Spleen (tissue), 11 donors: ENCODE measurements around the gene TNFAIP1. TPM values are rescaled to one million over a fixed set of nuclear protein-coding genes. Genes with fewer than 3 reads are reported as not detected.

Experiments used
- DNase-seq: peaks from one replicate; pipeline ENCODE4 v3.0.0-alpha.2; 2020
- H3K27ac ChIP-seq, 8 donors: fragments of 200-600 bp; sonication (generic) in 7 of 8; 1 replicate in 4 of 8; 2 replicates in 4 of 8; pipeline versions ENCODE4 v1.5.0 to v1.8.0; 2016 to 2021; ENCODE audit warnings: inconsistent platforms in 4 of 8, mild to moderate bottlenecking in 4 of 8, moderate library complexity in 1 of 8
- H3K27me3 ChIP-seq, 7 donors: fragments of 200-600 bp; sonication (generic) in 6 of 7; replicated peaks in 1 of 7; 1 replicate in 4 of 7; 2 replicates in 3 of 7; pipeline versions ENCODE4 v1.5.0 to v1.8.0; 2016 to 2021; ENCODE audit warnings: inconsistent platforms in 3 of 7, mild to moderate bottlenecking in 1 of 7
- H3K36me3 ChIP-seq, 6 donors: fragments of 200-600 bp; sonication (generic) in 5 of 6; 1 replicate in 4 of 6; 2 replicates in 2 of 6; pipeline versions ENCODE4 v1.5.0 to v1.8.0; 2016 to 2021; ENCODE audit warnings: inconsistent platforms in 2 of 6
- H3K4me1 ChIP-seq, 6 donors: fragments of 200-600 bp; sonication (generic) in 5 of 6; 1 replicate in 3 of 6; 2 replicates in 3 of 6; pipeline versions ENCODE4 v1.5.0 to v1.8.0; 2016 to 2021; ENCODE audit warnings: inconsistent platforms in 3 of 6
- H3K4me3 ChIP-seq, 8 donors: fragments of 200-600 bp; sonication (generic) in 7 of 8; 1 replicate in 4 of 8; 2 replicates in 4 of 8; pipeline versions ENCODE4 v1.5.0 to v1.8.0; 2016 to 2021; ENCODE audit warnings: inconsistent platforms in 4 of 8, mild to moderate bottlenecking in 4 of 8, moderate library complexity in 2 of 8
- H3K9me3 ChIP-seq, 8 donors: fragments of 200-600 bp; sonication (generic) in 7 of 8; 1 replicate in 4 of 8; 2 replicates in 4 of 8; pipeline versions ENCODE4 v1.5.0 to v1.8.0; 2016 to 2021; ENCODE audit warnings: inconsistent platforms in 4 of 8
- CTCF ChIP-seq, 11 experiments: fragments of 200-600 bp in 7 of 11; fragments of 450-650 bp in 4 of 11; sonication (generic) in 4 of 11; IDR thresholded peaks in 8 of 11; conservative IDR thresholded peaks in 3 of 11; 1 replicate in 7 of 11; 2 replicates in 4 of 11; pipeline versions ENCODE4 v1.4.0 to v1.8.0; 2016 to 2021; ENCODE audit warnings: antibody characterized with exemption in 11 of 11, inconsistent platforms in 4 of 11, mild to moderate bottlenecking in 1 of 11
- POLR2A ChIP-seq, 3 donors: fragments of 450-650 bp; IDR thresholded peaks; one replicate each; pipeline ENCODE4 v1.5.1; 2017; ENCODE audit warnings: antibody characterized with exemption in 3 of 3, mild to moderate bottlenecking in 1 of 3
- POLR2AphosphoS5 ChIP-seq, 3 donors: sonication (generic); formaldehyde crosslinking; IDR thresholded peaks; one replicate each; pipeline ENCODE4 v1.5.1; 2017; ENCODE audit warnings: antibody characterized with exemption in 3 of 3
- WGBS, 5 donors: extraction: QIAGEN DNeasy Blood & Tissue Kit in 3 of 5; methylation state at CpG; one replicate each; pipeline versions ENCODE4 v1.1.5 to v1.1.7; 2013 to 2018; 5-methylcytosine and 5-hydroxymethylcytosine counted together
- intact Hi-C: fragments of 100-400 bp; cut with DNase I; formaldehyde crosslinking; loops from one replicate; pipeline ENCODE4 v1.15.0; 2023; ENCODE audit warnings: low total_unique reads
- polyA plus RNA-seq, 3 donors: library from polyadenylated mRNA; stranded (reverse); fragments of 200-250 nt; gene quantifications; one replicate each; pipeline ENCODE4 v1.2.1, GENCODE V29; 2013
- total RNA-seq, 7 donors: library from RNA; depleted of rRNA in 3 of 7; stranded (reverse); fragments of >200 nt in 3 of 7; fragmentation: NEBNext Ultra II Directional in 4 of 7; extraction: Animal tissue kit (Norgen Biotek cat#: 25700) in 4 of 7; gene quantifications; one replicate each; pipeline versions ENCODE4 v1.1.0 to v1.2.1, GENCODE V29; 2016 to 2021
- donor health status: healthy with polysubstance abuse.
- donor health status: DM: no; HTN: no; CAD: no; lungs with moderate emphysema.
- donor health status: DM: no; HTN: no; CAD: no.
- donor health status: Bipolar disorder and iron deficiency.
- donor health status: healthy.
- donor health status: DM: no; HTN: no; CAD: no.
- donor health status: DM: yes; HTN: yes; CAD: no.

TNFAIP1 gene
- total and polyA plus RNA-seq, 10 donors: 15.2 to 154 (median 91.5) TPM

GRCh38 chr17:28324781-28325180 lies 10.8 kb upstream of the TNFAIP1 start:
- Histone ChIP-seq H3K36me3 (peaks cover 0 to 40% (median 27%) of the 10 kb centered on the region in 6 donors), H3K27me3 (no peaks in the 10 kb centered on the region), H3K9me3 (no peaks in the 10 kb centered on the region), H3K4me3 (no peak overlapping the region), H3K4me1 (peaks cover under 1 to 26% (median 8%) of the 10 kb centered on the region in 6 donors), H3K27ac (no peak overlapping the region)
- TF ChIP-seq POLR2AphosphoS5 (IDR thresholded peaks at IDR 0.05): no peak
- TF ChIP-seq POLR2A (IDR thresholded peaks at IDR 0.05): no peak
- no peak for TF ChIP-seq CTCF (IDR thresholded peaks at IDR 0.05 in 8 of 11, conservative IDR thresholded peaks at IDR 0.05 in 3 of 11)
- DNase-seq: no peak
- 55 to 77% (median 58%) methylated on average over 3 of the region's 3 CpGs for WGBS, 5 donors
- intact Hi-C loops: no loop called here

DNA sequence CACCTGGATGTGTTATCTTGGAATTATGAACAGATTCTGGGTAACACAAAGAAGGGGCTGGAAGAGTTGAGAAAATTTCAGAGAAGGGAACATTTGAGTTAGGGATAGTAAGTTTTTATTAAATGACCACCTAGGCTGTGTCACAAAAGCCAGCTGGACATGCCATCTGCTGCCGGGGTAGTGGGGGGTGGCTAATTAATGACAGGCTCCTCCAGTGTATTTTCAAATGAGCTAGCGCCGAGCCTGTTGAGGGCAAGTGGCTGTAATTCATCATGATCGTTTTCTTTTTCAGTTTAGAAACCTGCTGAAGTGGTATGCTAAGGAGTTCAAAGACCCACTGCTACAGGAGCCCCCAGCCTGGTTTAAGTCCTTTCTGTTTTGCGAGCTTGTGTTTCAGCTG lies 10.3 kb upstream of the TNFAIP1 start:
- Histone ChIP-seq H3K36me3 (peaks cover 0 to 44% (median 30%) of the 10 kb centered on the region in 6 donors), H3K27ac (no peak overlapping the region), H3K4me3 (no peak overlapping the region), H3K27me3 (no peaks in the 10 kb centered on the region), H3K4me1 (peaks cover 0 to 22% (median 4%) of the 10 kb centered on the region in 6 donors), H3K9me3 (no peaks in the 10 kb centered on the region)
- intact Hi-C loops: no loop called here
- TF ChIP-seq CTCF (IDR thresholded peaks at IDR 0.05 in 8 of 11, conservative IDR thresholded peaks at IDR 0.05 in 3 of 11) (no peak), POLR2AphosphoS5 (IDR thresholded peaks at IDR 0.05) (no peak), POLR2A (IDR thresholded peaks at IDR 0.05) (no peak)
- WGBS, 5 donors: 76 to 89% (median 83%) methylated on average over 5 of the region's 5 CpGs
- DNase-seq: no peak

DNA sequence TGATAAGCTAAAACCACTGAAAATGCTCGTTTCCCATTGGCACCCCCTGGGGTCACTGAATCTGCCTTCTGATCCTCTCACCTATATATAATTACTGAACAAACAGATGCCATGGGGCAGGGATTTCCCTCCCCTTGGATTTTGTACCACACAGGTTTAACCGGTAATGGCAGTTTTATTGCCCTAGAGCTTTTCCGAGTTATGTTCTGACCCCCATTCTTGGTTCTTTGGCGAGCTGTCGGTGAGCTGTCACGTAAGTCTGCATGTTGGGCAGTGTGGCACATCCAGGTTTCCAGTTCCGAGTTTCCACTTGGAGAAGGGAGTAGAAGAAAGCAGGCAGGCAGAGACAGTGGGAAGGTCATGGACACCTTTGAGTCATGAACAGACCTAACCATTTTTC lies 9.4 kb upstream of the TNFAIP1 start:
- Histone ChIP-seq H3K27ac (no peak overlapping the region), H3K36me3 (peaks cover 0 to 53% (median 39%) of the 10 kb centered on the region in 6 donors), H3K4me1 (peaks cover 0 to 18% (median 2%) of the 10 kb centered on the region in 6 donors), H3K4me3 (no peak overlapping the region), H3K9me3 (no peaks in the 10 kb centered on the region), H3K27me3 (no peaks in the 10 kb centered on the region)
- WGBS, 5 donors: 89 to 96% (median 95%) methylated on average over 7 of the region's 7 CpGs
- TF ChIP-seq POLR2A (IDR thresholded peaks at IDR 0.05) (no peak), CTCF (IDR thresholded peaks at IDR 0.05 in 8 of 11, conservative IDR thresholded peaks at IDR 0.05 in 3 of 11) (no peak), POLR2AphosphoS5 (IDR thresholded peaks at IDR 0.05) (no peak)
- intact Hi-C loops: no loop called here
- DNase-seq: no peak

DNA sequence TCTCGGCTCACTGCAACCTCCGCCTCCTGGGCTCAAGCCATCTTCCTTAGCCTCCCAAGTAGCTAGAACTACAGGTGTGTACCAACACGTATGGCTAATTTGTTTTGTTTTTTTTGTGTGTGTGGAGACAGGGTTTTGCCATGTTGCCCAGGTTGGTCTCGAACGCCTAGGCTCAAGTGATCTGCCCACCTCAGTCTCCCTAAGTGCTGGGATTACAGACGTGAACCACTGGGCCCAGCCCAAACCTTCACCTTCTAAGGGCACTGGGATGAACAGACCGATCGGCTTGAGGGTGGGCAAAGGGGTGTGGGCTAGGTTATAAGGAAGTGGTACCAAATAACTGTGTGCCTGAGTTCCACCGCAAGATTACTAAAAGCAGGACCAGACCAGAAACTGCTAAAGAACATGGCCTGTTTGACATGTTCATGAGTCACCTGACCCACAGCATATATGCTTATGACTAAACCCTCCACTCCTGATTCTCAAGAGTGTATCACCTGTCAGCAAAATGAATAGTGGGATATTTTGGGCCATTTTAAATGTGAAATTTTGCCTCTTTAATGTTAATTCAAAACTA lies 8.4 kb upstream of the TNFAIP1 start:
- peaks cover 0 to 22% (median 2%) of the 10 kb centered on the region in 6 donors for H3K4me1 ChIP-seq
- intact Hi-C loops: no loop called here
- no peaks in the 10 kb centered on the region for H3K9me3 ChIP-seq
- WGBS, 5 donors: 83 to 97% (median 89%) methylated on average over 9 of the region's 9 CpGs
- DNase-seq: no peak
- H3K27me3 ChIP-seq: no peaks in the 10 kb centered on the region
- H3K4me3 ChIP-seq: no peak overlapping the region
- peaks cover 4 to 63% (median 48%) of the 10 kb centered on the region in 6 donors for H3K36me3 ChIP-seq
- H3K27ac ChIP-seq: no peak overlapping the region
- TF ChIP-seq POLR2A (IDR thresholded peaks at IDR 0.05) (no peak), CTCF (IDR thresholded peaks at IDR 0.05 in 8 of 11, conservative IDR thresholded peaks at IDR 0.05 in 3 of 11) (no peak), POLR2AphosphoS5 (IDR thresholded peaks at IDR 0.05) (no peak)
